ENCODE results near the gene B4GALT6. TPM values are rescaled to one million over a fixed set of nuclear protein-coding genes. Genes with fewer than 3 reads are reported as not detected.

B4GALT6 gene
- total RNA-seq, 1 experiment from 2014 or later: 22.0 TPM

DNA sequence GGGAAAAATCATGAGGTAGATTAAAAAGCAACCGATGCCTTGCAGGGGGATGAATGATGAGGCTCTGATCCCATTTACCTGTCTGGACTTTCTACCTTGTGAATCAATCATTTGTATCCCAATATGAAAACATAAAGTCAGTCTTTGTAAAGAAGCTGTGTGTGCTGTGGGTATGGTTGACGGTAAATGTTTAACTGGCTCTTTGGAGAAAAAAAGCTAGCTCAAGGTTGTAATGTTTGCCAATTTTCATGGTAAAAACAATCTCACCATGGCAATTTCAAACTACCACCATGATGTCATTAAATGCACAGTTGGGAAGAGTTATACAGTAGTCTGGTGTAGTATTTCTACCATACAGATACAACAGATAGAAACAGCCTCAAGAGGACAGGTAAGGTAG, 78.1 kb downstream of the B4GALT6 start:
- H3K9me3 Mint-ChIP-seq (ENCODE audit: low read depth, unreplicated experiment): no peaks in the 10 kb centered on the region
- no peak overlapping the region for H3K4me3 Mint-ChIP-seq (ENCODE audit: low read depth, unreplicated experiment)
- H3K27ac Mint-ChIP-seq (ENCODE audit: unreplicated experiment): no peak overlapping the region
- H3K27me3 Mint-ChIP-seq (ENCODE audit: unreplicated experiment): no peaks in the 10 kb centered on the region
- H3K36me3 Mint-ChIP-seq (ENCODE audit: insufficient read depth, unreplicated experiment): no peaks in the 10 kb centered on the region
- TF ChIP-seq, protein P1, sequence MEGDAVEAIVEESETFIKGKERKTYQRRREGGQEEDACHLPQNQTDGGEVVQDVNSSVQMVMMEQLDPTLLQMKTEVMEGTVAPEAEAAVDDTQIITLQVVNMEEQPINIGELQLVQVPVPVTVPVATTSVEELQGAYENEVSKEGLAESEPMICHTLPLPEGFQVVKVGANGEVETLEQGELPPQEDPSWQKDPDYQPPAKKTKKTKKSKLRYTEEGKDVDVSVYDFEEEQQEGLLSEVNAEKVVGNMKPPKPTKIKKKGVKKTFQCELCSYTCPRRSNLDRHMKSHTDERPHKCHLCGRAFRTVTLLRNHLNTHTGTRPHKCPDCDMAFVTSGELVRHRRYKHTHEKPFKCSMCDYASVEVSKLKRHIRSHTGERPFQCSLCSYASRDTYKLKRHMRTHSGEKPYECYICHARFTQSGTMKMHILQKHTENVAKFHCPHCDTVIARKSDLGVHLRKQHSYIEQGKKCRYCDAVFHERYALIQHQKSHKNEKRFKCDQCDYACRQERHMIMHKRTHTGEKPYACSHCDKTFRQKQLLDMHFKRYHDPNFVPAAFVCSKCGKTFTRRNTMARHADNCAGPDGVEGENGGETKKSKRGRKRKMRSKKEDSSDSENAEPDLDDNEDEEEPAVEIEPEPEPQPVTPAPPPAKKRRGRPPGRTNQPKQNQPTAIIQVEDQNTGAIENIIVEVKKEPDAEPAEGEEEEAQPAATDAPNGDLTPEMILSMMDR (IDR thresholded peaks at IDR 0.05; ENCODE audit: unreplicated experiment): no peak
- peaks cover 5% of the 10 kb centered on the region for H3K4me1 Mint-ChIP-seq (ENCODE audit: low read depth, unreplicated experiment)
- intact Hi-C loops (cut with micrococcal nuclease; ENCODE audit: unreplicated experiment): no loop called here
- DNase-seq: no peak
- CTCF ChIA-PET: no interaction called here
- BruUV-seq (replicated peaks): no TSS peak

GRCh38 chr18:31603315-31603714, 81.1 kb downstream of the B4GALT6 start:
- Mint-ChIP-seq H3K9me3 (ENCODE audit: low read depth, unreplicated experiment) (no peaks in the 10 kb centered on the region), H3K27me3 (ENCODE audit: unreplicated experiment) (no peaks in the 10 kb centered on the region), H3K4me3 (ENCODE audit: low read depth, unreplicated experiment) (no peak overlapping the region), H3K36me3 (ENCODE audit: insufficient read depth, unreplicated experiment) (no peaks in the 10 kb centered on the region), H3K27ac (ENCODE audit: unreplicated experiment) (no peak overlapping the region), H3K4me1 (ENCODE audit: low read depth, unreplicated experiment) (no peaks in the 10 kb centered on the region)
- no peak for DNase-seq
- TF ChIP-seq, protein P1 (IDR thresholded peaks at IDR 0.05; ENCODE audit: unreplicated experiment): no peak
- no TSS peak for BruUV-seq (replicated peaks)
- intact Hi-C loops (cut with micrococcal nuclease; ENCODE audit: unreplicated experiment): no loop called here
- CTCF ChIA-PET: no interaction called here

DNA sequence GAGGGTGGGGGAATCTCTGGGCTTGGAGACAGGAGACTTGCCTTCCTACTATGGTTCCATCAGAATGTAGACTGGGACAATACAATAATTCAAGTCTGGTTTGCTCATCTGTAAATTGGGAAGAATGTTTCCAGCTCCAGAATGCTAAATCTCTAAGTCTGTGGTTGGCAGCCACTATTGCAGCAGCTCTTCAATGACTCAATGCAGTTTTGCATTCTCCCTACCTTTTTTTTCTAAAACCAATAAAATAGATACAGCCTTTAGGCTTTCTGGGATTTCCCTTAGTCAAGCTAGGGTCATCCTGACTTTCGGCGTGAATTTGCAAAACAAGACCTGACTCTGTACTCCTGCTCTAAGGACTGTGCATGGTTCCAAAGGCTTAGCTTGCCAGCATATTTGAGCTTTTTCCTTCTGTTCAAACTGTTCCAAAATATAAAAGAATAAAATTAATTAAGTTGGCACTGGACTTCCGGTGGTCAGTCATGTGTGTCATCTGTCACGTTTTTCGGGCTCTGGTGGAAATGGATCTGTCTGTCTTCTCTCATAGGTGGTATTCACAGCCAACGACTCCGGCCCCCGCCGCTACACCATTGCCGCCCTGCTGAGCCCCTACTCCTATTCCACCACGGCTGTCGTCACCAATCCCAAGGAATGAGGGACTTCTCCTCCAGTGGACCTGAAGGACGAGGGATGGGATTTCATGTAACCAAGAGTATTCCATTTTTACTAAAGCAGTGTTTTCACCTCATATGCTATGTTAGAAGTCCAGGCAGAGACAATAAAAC, 86.2 kb downstream of the B4GALT6 start:
- CTCF ChIA-PET: interaction anchor here (0.6 to 0.7 kb wide), 2 partner anchors 24 to 50 kb away, joined by 3 to 5 read pairs; no protein-coding TSS in a partner anchor
- Mint-ChIP-seq H3K27ac (ENCODE audit: unreplicated experiment) (no peak overlapping the region), H3K4me1 (ENCODE audit: low read depth, unreplicated experiment) (peaks cover 11% of the 10 kb centered on the region), H3K36me3 (ENCODE audit: insufficient read depth, unreplicated experiment) (no peaks in the 10 kb centered on the region), H3K4me3 (ENCODE audit: low read depth, unreplicated experiment) (no peak overlapping the region), H3K27me3 (ENCODE audit: unreplicated experiment) (no peaks in the 10 kb centered on the region), H3K9me3 (ENCODE audit: low read depth, unreplicated experiment) (no peaks in the 10 kb centered on the region)
- BruUV-seq (replicated peaks): no TSS peak
- no peak for DNase-seq
- intact Hi-C loops (cut with micrococcal nuclease; ENCODE audit: unreplicated experiment): no loop called here
- TF ChIP-seq, protein P1 (IDR thresholded peaks at IDR 0.05; ENCODE audit: unreplicated experiment): no peak

DNA sequence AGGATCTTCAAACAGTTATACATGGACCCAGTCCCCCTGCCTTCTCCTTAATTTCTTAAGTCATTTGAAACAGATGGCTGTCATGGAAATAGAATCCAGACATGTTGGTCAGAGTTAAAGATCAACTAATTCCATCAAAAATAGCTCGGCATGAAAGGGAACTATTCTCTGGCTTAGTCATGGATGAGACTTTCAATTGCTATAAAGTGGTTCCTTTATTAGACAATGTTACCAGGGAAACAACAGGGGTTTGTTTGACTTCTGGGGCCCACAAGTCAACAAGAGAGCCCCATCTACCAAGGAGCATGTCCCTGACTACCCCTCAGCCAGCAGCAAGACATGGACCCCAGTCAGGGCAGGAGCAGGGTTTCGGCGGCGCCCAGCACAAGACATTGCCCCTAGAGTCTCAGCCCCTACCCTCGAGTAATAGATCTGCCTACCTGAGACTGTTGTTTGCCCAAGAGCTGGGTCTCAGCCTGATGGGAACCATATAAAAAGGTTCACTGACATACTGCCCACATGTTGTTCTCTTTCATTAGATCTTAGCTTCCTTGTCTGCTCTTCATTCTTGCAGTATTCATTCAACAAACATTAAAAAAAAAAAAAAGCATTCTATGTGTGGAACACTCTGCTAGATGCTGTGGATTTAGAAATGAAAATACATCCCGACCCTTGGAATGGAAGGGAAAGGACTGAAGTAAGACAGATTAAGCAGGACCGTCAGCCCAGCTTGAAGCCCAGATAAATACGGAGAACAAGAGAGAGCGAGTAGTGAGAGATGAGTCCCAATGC, 88.1 kb downstream of the B4GALT6 start:
- Mint-ChIP-seq H3K9me3 (ENCODE audit: low read depth, unreplicated experiment) (no peaks in the 10 kb centered on the region), H3K27ac (ENCODE audit: unreplicated experiment) (peak overlapping the region; percentile 47), H3K27me3 (ENCODE audit: unreplicated experiment) (no peaks in the 10 kb centered on the region), H3K4me1 (ENCODE audit: low read depth, unreplicated experiment) (peaks cover 17% of the 10 kb centered on the region), H3K36me3 (ENCODE audit: insufficient read depth, unreplicated experiment) (no peaks in the 10 kb centered on the region), H3K4me3 (ENCODE audit: low read depth, unreplicated experiment) (no peak overlapping the region)
- BruUV-seq (replicated peaks): no TSS peak
- intact Hi-C loops (cut with micrococcal nuclease; ENCODE audit: unreplicated experiment): no loop called here
- DNase-seq: peak; percentile 4
- CTCF ChIA-PET: interaction anchor here (0.6 to 0.8 kb wide), 2 partner anchors 40 to 383 kb away, joined by 3 read pairs; no protein-coding TSS in a partner anchor
- TF ChIP-seq, protein P1 (IDR thresholded peaks at IDR 0.05; ENCODE audit: unreplicated experiment): no peak
